GM23338 (cell line): ENCODE results near the gene OTOA. TPM values are rescaled to one million over a fixed set of nuclear protein-coding genes. Genes with fewer than 3 reads are reported as not detected.

Source experiments
- ATAC-seq: fragments of 200-7000 bp; cut with Tn5 transposase; 3 replicates; pipeline ENCODE4 v1.9.1; 2020
- DNase-seq: peaks from one replicate; pipeline ENCODE4 v3.0.0-alpha.2; 2015; ENCODE audit warnings: low spot score
- H2AFZ ChIP-seq: fragments of 200-600 bp; sonication (generic); 2 replicates; pipeline ENCODE4 v1.8.0; 2016; ENCODE audit warnings: antibody characterized with exemption, mild to moderate bottlenecking, moderate library complexity
- H3F3A ChIP-seq: fragments of 200-600 bp; sonication (generic); replicated peaks from 2 replicates; pipeline ENCODE4 v1.8.0; 2017; ENCODE audit warnings: antibody characterized with exemption, mixed run types, low read depth
- H3K27ac ChIP-seq: fragments of 200-600 bp; sonication (generic); 2 replicates; pipeline ENCODE4 v1.6.1; 2016; ENCODE audit warnings: low read depth
- H3K27me3 ChIP-seq: fragments of 200-600 bp; sonication (generic); 2 replicates; pipeline ENCODE4 v1.8.0; 2016; ENCODE audit warnings: mild to moderate bottlenecking, mixed run types, moderate library complexity; ENCODE audit not compliant: insufficient read depth
- H3K36me3 ChIP-seq: fragments of 200-600 bp; sonication (generic); 2 replicates; pipeline ENCODE4 v1.8.0; 2016; ENCODE audit warnings: mild to moderate bottlenecking; ENCODE audit not compliant: insufficient read depth
- H3K4me1 ChIP-seq: fragments of 200-600 bp; sonication (generic); 2 replicates; pipeline ENCODE4 v1.8.0; 2016; ENCODE audit warnings: mild to moderate bottlenecking, moderate library complexity; ENCODE audit not compliant: insufficient read depth
- H3K4me2 ChIP-seq: fragments of 200-600 bp; sonication (generic); 2 replicates; pipeline ENCODE4 v1.7.1; 2017; ENCODE audit warnings: mixed run types
- H3K4me3 ChIP-seq: fragments of 200-600 bp; sonication (generic); 2 replicates; pipeline ENCODE4 v1.6.1; 2016; ENCODE audit warnings: mixed run types
- H3K79me2 ChIP-seq: fragments of 200-600 bp; sonication (generic); replicated peaks from 2 replicates; pipeline ENCODE4 v1.8.0; 2017; ENCODE audit warnings: mild to moderate bottlenecking; ENCODE audit not compliant: insufficient read depth
- H3K9me2 ChIP-seq: fragments of 200-600 bp; sonication (generic); 2 replicates; pipeline ENCODE4 v1.8.0; 2017; ENCODE audit not compliant: insufficient read depth
- H4K20me1 ChIP-seq: fragments of 200-600 bp; sonication (generic); replicated peaks from 2 replicates; pipeline ENCODE4 v1.8.0; 2017; ENCODE audit warnings: mild to moderate bottlenecking; ENCODE audit not compliant: insufficient read depth
- H3K27ac Mint-ChIP-seq: 2 replicates; pipeline ENCODE4 v1.8.0; 2020; ENCODE audit warnings: inconsistent platforms, mild to moderate bottlenecking, moderate library complexity, mixed read lengths
- H3K27me3 Mint-ChIP-seq: 3 replicates; pipeline ENCODE4 v1.8.0; 2022; ENCODE audit warnings: low read depth, mild to moderate bottlenecking, moderate library complexity, mixed read lengths, inconsistent platforms; ENCODE audit not compliant: insufficient read depth, poor library complexity
- H3K36me3 Mint-ChIP-seq: 3 replicates; pipeline ENCODE4 v1.8.0; 2021; ENCODE audit warnings: low read depth, mild to moderate bottlenecking, inconsistent platforms, moderate library complexity, mixed read lengths
- H3K4me1 Mint-ChIP-seq: 3 replicates; pipeline ENCODE4 v1.8.0; 2020; ENCODE audit warnings: mild to moderate bottlenecking, inconsistent platforms, mixed read lengths
- H3K4me3 Mint-ChIP-seq: 3 replicates; pipeline ENCODE4 v1.8.0; 2021; ENCODE audit warnings: moderate library complexity, mild to moderate bottlenecking, inconsistent platforms, mixed read lengths
- H3K9me3 Mint-ChIP-seq: 3 replicates; pipeline ENCODE4 v1.8.0; 2020; ENCODE audit warnings: moderate library complexity, mild to moderate bottlenecking, inconsistent platforms, mixed read lengths
- CREB1 ChIP-seq: fragments of 250-450 bp; sonication (Bioruptor Pico); IDR thresholded peaks from 2 replicates; pipeline ENCODE4 v1.5.0; 2020; ENCODE audit warnings: low read depth, mild to moderate bottlenecking, moderate library complexity
- EZH2 ChIP-seq: fragments of 200-600 bp; sonication (generic); IDR thresholded peaks from one replicate; pipeline ENCODE4 v1.8.0; 2017; ENCODE audit warnings: antibody characterized with exemption, mild to moderate bottlenecking, low read depth; ENCODE audit not compliant: unreplicated experiment
- EZH2phosphoT487 ChIP-seq: fragments of 200-600 bp; sonication (generic); IDR thresholded peaks from one replicate; pipeline ENCODE4 v1.8.1; 2018; ENCODE audit warnings: antibody characterized with exemption; ENCODE audit not compliant: unreplicated experiment
- JUNB ChIP-seq: IDR thresholded peaks from one replicate; pipeline ENCODE4 v1.6.1; 2016; ENCODE audit warnings: antibody characterized with exemption; ENCODE audit not compliant: unreplicated experiment
- NANOG ChIP-seq: IDR thresholded peaks from 2 replicates; pipeline ENCODE4 v1.6.1; 2016; ENCODE audit warnings: antibody characterized with exemption, borderline replicate concordance
- POLR2AphosphoS5 ChIP-seq: IDR thresholded peaks from 2 replicates; pipeline ENCODE4 v1.6.1; 2016; ENCODE audit warnings: antibody characterized with exemption, low read depth
- STAT1 ChIP-seq: IDR thresholded peaks from one replicate; pipeline ENCODE4 v1.6.1; 2016; ENCODE audit warnings: antibody characterized with exemption; ENCODE audit not compliant: unreplicated experiment
- ZNF114 ChIP-seq: fragments of 250-450 bp; sonication (Bioruptor Pico); IDR thresholded peaks from 2 replicates; pipeline ENCODE4 v1.5.0; 2020; ENCODE audit warnings: mild to moderate bottlenecking, moderate library complexity
- ZNF331 ChIP-seq: fragments of 250-450 bp; sonication (Bioruptor Pico); IDR thresholded peaks from 2 replicates; pipeline ENCODE4 v1.5.0; 2020; ENCODE audit warnings: low read depth, mild to moderate bottlenecking, moderate library complexity
- polyA plus RNA-seq: library from polyadenylated mRNA; unstranded; fragments of >200 nt; fragmentation: Nextera tagmentation; extraction: Ambion mirVana; gene quantifications from 2 replicates; pipeline ENCODE4 v1.2.1, GENCODE V29; 2016
- total RNA-seq: library from RNA; depleted of rRNA; stranded (reverse); fragments of >200 nt; shearing (Covaris generic); gene quantifications from 2 replicates; pipeline ENCODE4 v1.2.3, GENCODE V29; 2014
- TF ChIP-seq, protein P1 (sequence below), 2 experiments: fragments of 200-600 bp in 1 of 2; sonication (generic) in 1 of 2; conservative IDR thresholded peaks; 2 replicates each; pipeline versions ENCODE4 v1.5.1 to v1.6.1; 2016 to 2017; ENCODE audit warnings: antibody characterized with exemption in 2 of 2, low read depth in 2 of 2, mild to moderate bottlenecking in 2 of 2, moderate library complexity in 1 of 2
- TF ChIP-seq, protein P2 (sequence below): IDR thresholded peaks from one replicate; pipeline ENCODE4 v1.6.1; 2018; ENCODE audit warnings: antibody characterized with exemption; ENCODE audit not compliant: unreplicated experiment
- TF ChIP-seq, protein P3 (sequence below): IDR thresholded peaks from 2 replicates; pipeline ENCODE4 v1.6.1; 2016; ENCODE audit warnings: antibody characterized with exemption
- TF ChIP-seq, protein P4 (sequence below): fragments of 250-450 bp; sonication (Bioruptor Pico); IDR thresholded peaks from 2 replicates; pipeline ENCODE4 v1.5.0; 2020; ENCODE audit warnings: mild to moderate bottlenecking, moderate library complexity

OTOA gene
- total and polyA plus RNA-seq, 2 experiments from 2014 or later: 0.16 to 0.17 TPM

DNA sequence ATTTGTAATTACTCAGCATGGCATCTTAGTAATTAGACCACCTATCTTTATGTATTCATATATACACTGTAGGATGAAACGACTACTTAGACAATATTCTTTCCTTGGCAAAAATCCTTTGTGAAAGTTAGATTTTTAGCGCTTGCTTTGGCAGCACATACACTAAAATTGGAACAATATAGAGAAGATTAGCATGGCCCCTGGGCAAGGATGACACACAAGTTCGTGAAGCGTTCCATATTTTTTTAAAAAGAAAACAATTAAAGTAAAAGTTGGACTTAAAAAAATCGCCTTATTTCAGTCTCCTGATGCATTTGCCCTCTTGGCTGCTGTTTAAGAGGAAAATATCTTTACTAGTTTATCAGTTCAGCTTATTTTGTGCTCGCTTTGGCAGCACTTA lies 21.9 kb upstream of the OTOA start:
- Histone ChIP-seq H3F3A (no peaks in the 10 kb centered on the region), H3K79me2 (peaks cover 27% of the 10 kb centered on the region), H3K4me3 (no peak overlapping the region), H3K27me3 (no peaks in the 10 kb centered on the region), H4K20me1 (peaks cover 7% of the 10 kb centered on the region), H3K36me3 (no peaks in the 10 kb centered on the region), H2AFZ (no peak overlapping the region), H3K4me2 (no peak overlapping the region), H3K4me1 (no peaks in the 10 kb centered on the region), H3K27ac (no peak overlapping the region), H3K9me2 (no peaks in the 10 kb centered on the region)
- ATAC-seq (no peak), DNase-seq (no peak)
- Mint-ChIP-seq H3K9me3 (no peaks in the 10 kb centered on the region), H3K4me1 (peaks cover under 1% of the 10 kb centered on the region; the same call in 1 of the 3 replicates), H3K27ac (no peak overlapping the region), H3K4me3 (no peak overlapping the region), H3K27me3 (no peaks in the 10 kb centered on the region), H3K36me3 (no peaks in the 10 kb centered on the region)
- TF ChIP-seq, protein P1, sequence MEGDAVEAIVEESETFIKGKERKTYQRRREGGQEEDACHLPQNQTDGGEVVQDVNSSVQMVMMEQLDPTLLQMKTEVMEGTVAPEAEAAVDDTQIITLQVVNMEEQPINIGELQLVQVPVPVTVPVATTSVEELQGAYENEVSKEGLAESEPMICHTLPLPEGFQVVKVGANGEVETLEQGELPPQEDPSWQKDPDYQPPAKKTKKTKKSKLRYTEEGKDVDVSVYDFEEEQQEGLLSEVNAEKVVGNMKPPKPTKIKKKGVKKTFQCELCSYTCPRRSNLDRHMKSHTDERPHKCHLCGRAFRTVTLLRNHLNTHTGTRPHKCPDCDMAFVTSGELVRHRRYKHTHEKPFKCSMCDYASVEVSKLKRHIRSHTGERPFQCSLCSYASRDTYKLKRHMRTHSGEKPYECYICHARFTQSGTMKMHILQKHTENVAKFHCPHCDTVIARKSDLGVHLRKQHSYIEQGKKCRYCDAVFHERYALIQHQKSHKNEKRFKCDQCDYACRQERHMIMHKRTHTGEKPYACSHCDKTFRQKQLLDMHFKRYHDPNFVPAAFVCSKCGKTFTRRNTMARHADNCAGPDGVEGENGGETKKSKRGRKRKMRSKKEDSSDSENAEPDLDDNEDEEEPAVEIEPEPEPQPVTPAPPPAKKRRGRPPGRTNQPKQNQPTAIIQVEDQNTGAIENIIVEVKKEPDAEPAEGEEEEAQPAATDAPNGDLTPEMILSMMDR (conservative IDR thresholded peaks at IDR 0.05; ENCODE audit: low read depth in 2 of 2): no peak
- TF ChIP-seq STAT1 (no peak), POLR2AphosphoS5 (no peak), EZH2phosphoT487 (no peak), CREB1 (no peak), ZNF331 (CRISPR knock-in tag) (no peak), NANOG (no peak), JUNB (no peak), ZNF114 (CRISPR knock-in tag) (no peak), EZH2 (no peak)
- TF ChIP-seq, protein P2, sequence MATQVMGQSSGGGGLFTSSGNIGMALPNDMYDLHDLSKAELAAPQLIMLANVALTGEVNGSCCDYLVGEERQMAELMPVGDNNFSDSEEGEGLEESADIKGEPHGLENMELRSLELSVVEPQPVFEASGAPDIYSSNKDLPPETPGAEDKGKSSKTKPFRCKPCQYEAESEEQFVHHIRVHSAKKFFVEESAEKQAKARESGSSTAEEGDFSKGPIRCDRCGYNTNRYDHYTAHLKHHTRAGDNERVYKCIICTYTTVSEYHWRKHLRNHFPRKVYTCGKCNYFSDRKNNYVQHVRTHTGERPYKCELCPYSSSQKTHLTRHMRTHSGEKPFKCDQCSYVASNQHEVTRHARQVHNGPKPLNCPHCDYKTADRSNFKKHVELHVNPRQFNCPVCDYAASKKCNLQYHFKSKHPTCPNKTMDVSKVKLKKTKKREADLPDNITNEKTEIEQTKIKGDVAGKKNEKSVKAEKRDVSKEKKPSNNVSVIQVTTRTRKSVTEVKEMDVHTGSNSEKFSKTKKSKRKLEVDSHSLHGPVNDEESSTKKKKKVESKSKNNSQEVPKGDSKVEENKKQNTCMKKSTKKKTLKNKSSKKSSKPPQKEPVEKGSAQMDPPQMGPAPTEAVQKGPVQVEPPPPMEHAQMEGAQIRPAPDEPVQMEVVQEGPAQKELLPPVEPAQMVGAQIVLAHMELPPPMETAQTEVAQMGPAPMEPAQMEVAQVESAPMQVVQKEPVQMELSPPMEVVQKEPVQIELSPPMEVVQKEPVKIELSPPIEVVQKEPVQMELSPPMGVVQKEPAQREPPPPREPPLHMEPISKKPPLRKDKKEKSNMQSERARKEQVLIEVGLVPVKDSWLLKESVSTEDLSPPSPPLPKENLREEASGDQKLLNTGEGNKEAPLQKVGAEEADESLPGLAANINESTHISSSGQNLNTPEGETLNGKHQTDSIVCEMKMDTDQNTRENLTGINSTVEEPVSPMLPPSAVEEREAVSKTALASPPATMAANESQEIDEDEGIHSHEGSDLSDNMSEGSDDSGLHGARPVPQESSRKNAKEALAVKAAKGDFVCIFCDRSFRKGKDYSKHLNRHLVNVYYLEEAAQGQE: no peak
- TF ChIP-seq, protein P3, sequence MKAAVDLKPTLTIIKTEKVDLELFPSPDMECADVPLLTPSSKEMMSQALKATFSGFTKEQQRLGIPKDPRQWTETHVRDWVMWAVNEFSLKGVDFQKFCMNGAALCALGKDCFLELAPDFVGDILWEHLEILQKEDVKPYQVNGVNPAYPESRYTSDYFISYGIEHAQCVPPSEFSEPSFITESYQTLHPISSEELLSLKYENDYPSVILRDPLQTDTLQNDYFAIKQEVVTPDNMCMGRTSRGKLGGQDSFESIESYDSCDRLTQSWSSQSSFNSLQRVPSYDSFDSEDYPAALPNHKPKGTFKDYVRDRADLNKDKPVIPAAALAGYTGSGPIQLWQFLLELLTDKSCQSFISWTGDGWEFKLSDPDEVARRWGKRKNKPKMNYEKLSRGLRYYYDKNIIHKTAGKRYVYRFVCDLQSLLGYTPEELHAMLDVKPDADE: no peak
- TF ChIP-seq, protein P4, sequence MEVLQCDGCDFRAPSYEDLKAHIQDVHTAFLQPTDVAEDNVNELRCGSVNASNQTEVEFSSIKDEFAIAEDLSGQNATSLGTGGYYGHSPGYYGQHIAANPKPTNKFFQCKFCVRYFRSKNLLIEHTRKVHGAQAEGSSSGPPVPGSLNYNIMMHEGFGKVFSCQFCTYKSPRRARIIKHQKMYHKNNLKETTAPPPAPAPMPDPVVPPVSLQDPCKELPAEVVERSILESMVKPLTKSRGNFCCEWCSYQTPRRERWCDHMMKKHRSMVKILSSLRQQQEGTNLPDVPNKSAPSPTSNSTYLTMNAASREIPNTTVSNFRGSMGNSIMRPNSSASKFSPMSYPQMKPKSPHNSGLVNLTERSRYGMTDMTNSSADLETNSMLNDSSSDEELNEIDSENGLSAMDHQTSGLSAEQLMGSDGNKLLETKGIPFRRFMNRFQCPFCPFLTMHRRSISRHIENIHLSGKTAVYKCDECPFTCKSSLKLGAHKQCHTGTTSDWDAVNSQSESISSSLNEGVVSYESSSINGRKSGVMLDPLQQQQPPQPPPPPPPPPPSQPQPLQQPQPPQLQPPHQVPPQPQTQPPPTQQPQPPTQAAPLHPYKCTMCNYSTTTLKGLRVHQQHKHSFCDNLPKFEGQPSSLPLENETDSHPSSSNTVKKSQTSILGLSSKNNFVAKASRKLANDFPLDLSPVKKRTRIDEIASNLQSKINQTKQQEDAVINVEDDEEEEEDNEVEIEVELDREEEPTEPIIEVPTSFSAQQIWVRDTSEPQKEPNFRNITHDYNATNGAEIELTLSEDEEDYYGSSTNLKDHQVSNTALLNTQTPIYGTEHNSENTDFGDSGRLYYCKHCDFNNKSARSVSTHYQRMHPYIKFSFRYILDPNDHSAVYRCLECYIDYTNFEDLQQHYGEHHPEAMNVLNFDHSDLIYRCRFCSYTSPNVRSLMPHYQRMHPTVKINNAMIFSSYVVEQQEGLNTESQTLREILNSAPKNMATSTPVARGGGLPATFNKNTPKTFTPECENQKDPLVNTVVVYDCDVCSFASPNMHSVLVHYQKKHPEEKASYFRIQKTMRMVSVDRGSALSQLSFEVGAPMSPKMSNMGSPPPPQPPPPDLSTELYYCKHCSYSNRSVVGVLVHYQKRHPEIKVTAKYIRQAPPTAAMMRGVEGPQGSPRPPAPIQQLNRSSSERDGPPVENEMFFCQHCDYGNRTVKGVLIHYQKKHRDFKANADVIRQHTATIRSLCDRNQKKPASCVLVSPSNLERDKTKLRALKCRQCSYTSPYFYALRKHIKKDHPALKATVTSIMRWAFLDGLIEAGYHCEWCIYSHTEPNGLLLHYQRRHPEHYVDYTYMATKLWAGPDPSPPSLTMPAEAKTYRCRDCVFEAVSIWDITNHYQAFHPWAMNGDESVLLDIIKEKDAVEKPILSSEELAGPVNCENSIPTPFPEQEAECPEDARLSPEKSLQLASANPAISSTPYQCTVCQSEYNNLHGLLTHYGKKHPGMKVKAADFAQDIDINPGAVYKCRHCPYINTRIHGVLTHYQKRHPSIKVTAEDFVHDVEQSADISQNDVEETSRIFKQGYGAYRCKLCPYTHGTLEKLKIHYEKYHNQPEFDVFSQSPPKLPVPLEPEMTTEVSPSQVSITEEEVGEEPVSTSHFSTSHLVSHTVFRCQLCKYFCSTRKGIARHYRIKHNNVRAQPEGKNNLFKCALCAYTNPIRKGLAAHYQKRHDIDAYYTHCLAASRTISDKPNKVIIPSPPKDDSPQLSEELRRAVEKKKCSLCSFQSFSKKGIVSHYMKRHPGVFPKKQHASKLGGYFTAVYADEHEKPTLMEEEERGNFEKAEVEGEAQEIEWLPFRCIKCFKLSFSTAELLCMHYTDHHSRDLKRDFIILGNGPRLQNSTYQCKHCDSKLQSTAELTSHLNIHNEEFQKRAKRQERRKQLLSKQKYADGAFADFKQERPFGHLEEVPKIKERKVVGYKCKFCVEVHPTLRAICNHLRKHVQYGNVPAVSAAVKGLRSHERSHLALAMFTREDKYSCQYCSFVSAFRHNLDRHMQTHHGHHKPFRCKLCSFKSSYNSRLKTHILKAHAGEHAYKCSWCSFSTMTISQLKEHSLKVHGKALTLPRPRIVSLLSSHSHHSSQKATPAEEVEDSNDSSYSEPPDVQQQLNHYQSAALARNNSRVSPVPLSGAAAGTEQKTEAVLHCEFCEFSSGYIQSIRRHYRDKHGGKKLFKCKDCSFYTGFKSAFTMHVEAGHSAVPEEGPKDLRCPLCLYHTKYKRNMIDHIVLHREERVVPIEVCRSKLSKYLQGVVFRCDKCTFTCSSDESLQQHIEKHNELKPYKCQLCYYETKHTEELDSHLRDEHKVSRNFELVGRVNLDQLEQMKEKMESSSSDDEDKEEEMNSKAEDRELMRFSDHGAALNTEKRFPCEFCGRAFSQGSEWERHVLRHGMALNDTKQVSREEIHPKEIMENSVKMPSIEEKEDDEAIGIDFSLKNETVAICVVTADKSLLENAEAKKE: no peak
